AML-193 (cell line): ENCODE measurements around the gene RTL10.
A peak's percentile ranks its signal among the peaks of the same experiment; 100 is the strongest.

Experiments used
- DNase-seq, 2 experiments: peaks; one replicate each; lab custom pipeline; 2025; lab: John Stamatoyannopoulos, UW

The RTL10 gene

GRCh38 chr22:19863571-19863970, 8.9 kb upstream of the RTL10 start:
- DNase-seq: no peak

- DNase-seq: no peak
Measured at GRCh38 chr22:19862619-19863246, 8.1 kb upstream of the RTL10 start.

DNA sequence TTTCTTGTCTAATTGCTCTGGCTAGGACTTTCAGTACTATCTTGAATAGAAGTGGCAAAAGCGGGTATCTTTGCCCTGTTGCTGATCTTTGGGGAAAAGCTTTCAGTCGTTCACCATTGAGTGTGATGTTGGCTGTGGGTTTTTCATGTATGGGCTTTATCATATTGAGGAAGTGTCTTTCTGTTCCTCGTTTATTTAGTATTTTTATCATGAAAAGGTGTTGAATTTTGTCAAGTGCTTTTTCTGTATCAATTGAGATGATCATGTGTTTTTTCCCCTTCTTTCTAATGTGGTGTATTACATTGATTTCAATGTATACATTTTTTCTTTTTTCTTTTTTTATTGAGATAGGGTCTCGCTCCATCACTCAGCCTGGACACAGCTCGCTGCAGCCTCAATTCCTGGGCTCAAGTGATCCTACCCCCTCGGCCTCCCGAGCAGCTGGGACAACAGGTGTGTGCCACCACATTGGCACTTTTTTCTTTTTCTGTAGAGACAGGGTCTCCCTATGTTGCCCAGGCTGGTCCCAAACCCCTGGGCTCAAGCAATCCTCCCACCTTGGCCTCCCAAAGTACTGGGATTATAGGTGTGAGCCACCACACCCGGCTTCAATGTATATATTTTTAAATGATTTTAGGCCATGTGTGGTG, 5.3 kb upstream of the RTL10 start:
- DNase-seq: no peak

GRCh38 chr22:19857382-19857781, 2.7 kb upstream of the RTL10 start:
- DNase-seq: no peak

GRCh38 chr22:19855504-19856409, 1.1 kb upstream of the RTL10 start:
- peak; percentile 65 to 67 for DNase-seq

DNA sequence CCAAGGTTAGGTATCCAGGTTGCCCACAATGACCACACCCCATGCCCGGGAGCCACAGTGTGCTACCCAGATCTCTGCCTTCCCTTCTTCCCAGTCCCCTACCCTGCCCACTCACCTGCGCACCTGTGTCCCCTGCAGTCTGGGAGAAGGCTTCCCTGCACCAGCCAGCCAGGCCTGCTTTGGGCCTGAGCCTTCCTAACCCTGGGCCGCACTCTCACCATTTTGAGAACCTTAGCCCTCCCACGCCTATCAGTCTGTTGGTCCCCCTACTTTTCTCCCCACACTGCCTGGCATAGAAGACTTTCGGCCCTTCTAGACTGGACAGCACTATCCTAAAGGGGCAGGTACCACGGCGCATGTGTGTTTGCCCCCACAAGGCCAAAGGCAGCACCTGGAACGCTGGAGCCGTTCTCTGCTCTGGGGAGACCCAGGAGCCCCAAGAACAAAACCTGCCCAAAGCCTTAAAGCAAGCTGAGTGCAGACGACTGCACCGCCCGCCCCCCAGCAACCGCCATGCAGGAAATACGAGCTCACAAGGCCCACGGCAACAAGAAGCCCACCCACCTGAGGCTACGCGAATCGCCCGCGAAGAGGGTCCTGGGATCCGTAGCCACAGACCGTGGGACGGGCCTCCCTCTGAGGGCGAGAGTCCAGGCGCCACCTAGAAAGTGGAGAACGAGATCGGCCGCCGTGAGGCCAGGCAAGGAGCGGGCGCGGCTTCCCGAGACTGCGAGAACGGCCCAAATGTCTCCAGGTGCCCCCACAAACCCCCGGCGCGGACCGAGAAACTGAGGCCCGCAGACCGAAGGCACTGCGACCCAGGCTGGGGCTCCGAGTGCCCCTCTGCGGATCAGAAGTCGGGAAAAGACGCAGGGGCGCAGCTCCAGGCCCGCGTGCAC, 546 bp downstream of the RTL10 start:
- no peak for DNase-seq

GRCh38 chr22:19853058-19853878, 1.4 kb downstream of the RTL10 start:
- no peak for DNase-seq

GRCh38 chr22:19852177-19852781, 2.4 kb downstream of the RTL10 start:
- DNase-seq: no peak

DNA sequence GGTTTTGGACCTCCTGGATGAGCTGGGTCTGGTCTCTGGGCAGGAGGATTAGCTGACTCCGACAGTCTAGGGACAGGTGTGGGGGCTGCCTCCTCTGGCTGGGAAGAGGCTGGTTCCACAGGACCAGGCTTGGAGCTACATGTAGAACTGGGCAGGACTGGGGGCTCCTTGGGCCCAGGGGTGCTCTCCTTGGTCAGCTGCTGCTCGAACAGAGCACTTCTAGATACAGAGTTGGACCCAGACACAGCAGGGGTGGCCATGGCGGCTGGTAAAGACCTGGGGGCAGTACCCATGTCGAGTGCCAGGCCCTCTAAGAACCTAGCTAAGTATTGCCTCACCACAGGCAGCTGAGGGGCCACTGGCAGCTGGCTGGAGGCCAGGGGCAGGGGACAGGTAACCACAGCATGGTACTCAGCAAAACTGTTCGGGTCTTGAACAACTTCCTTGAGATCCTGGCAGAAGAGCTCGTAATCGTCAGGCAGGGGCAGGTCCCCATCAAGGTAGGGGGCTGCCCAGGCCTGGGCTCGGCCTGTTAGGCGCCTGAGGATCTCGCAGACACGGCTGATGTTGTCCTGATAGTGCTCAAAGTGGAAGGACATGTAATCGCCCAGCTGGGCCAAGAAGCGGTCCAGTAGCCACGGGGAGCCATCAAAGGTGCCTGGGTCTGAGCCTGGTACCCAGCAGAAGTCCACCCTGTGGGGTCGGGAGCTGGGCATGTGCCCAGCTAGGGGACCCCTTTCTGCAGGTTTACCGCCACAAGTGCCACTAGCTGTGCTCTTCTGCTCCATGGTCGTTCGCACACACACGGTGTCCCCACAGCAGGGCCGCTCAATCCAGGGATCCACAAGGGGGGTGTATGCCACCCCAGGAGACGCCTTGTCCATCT, 3.1 kb downstream of the RTL10 start:
- DNase-seq: no peak

GRCh38 chr22:19850763-19851109, 3.9 kb downstream of the RTL10 start:
- DNase-seq: no peak

GRCh38 chr22:19849835-19850762, 4.6 kb downstream of the RTL10 start:
- DNase-seq: no peak

- no peak for DNase-seq
Measured at GRCh38 chr22:19848298-19849224, 6.1 kb downstream of the RTL10 start.

GRCh38 chr22:19847345-19847632, 7.4 kb downstream of the RTL10 start:
- DNase-seq: no peak

DNA sequence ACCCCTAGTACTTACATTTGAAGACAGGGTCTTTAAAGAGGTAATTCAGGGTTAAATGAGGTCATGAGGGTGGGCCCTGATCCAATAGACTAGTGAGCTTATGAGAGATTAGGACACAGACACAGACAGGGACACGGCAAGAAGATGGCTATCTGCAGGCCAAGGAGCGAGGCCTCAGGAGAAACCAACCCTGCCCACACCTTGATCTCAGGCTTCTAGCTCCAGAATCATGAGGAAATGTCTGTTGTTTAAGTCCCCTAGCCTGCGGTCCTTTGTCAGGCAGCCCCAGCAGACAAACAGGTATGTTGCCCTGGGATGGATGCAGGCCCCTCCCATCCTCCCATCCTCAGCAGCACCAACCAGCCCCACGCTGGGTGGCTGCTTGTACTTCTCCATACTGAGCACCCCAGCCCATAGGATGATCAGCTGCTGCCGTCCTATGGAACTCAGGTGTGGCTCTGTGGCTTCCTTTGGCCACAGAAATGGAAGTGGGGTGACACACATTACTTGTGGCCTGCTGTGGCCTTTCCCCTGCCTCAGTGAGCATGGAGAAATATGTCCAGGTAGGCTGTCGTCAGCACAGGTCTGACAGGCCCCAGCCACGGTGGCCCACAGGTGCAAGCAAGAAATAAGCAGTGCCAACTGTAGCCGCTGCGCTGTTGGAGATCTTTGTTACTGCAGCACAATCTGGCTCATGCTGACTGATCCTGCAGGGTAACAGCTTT, 7.9 kb downstream of the RTL10 start:
- no peak for DNase-seq

GRCh38 chr22:19845054-19845722, 9.5 kb downstream of the RTL10 start:
- no peak for DNase-seq

DNA sequence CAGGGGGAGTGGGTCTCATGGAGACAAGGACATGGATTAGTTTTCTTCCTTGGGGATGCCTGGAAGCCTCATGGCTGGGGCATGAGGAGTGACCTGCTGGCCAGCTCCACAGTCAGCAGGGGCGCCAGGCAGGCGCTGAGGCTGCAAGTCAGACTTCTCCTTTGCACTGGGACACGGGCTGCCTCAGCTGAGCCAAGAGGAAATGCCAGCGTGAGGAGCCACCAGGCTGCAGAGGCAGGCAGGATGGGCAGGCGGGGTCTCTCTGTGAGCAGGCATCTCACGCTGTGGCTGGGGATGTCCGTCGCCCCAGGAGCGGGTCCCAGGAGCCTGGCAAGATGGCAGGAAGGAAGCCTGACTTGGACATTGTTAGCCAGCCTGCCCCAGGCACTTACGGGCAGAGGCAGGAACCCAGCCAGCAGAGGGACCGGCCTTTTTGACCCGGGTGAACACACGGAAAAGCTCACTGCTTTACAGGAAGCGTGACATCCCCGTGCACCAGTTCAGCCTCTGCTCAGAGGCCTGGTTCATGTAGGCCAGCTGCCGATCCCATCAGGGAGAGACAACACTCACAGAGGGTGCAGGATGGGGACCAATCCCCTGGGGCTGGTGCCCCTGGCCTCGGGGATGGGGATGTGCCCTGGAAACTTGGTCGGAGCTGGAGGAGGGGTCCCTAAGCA, 10.2 kb downstream of the RTL10 start:
- DNase-seq: no peak
